ENCODE measurements around the gene PABPN1L.

Gene PABPN1L

DNA sequence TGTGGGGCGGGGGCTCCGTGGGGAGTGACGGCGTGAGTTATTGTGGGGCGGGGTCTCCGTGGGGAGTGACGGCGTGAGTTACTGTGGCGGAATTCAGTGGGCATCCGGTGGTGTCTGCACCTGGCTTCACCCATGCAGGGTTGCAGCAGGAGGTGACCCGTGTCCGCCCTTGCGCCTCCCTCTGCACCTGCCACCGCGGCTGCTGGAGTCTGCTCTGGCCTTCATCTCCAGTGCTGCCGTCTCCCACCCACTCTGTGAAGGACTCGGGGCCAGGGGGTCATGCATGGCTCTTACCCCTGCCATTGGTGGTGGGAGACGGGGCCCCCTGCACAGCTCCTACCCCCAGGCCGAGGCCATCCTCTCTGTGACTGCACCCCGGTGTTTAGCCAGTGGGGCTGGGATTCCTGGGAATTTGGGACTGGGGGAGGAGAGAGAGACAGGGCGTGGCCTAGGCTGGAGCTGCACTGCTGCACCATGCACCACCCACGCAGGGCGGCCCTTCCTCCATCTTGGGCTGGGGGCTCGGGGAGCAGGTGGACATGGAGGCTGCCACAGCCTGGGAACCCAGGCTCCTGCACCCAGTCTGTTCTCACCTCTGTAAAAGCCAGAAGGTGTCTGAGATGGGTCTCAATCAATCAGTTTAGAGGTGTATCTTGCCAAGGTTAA lies 1.3 kb upstream of the PABPN1L start:
- no peak for DNase-seq

DNA sequence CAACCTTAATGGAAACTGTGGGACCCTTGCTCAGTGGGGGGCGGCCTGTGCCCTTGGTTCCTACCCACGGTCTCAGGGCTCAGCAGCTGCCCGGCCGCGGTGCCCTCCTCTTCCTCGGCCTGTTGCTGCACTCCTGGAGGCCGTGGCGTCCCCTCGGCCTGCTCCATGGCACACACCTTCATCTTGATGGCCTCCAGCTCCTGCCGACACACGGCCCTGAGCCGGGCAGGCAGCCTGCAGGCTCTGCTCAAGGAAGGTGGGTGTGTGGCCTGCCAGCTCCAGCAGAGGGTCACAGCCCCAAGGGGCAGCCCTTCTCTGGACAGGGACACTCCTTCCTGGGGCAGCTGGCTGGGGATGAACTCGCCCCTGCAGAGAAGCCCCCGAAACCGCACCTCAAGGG lies 718 bp downstream of the PABPN1L start:
- no peak for DNase-seq

DNA sequence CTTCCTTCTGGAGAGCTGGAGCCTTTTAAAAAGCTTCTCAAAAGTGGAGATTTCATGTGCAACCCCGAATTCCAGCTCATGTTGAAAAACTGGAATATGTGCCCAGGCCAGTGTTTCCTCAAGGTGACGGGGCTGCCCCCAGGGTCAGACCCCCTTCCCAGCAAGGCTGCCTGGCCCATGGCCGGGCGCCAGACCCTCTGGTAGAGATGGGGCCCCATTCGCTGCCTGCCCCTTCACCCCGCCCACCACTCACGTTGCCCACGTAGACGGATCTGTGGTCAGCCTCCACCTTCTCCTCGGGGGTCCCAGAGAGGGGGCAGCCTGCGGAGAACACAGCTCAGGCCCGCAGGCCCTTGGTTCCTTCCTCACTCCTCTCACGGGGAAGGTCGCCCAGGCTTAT lies 1.1 kb downstream of the PABPN1L start:
- DNase-seq = no peak

DNA sequence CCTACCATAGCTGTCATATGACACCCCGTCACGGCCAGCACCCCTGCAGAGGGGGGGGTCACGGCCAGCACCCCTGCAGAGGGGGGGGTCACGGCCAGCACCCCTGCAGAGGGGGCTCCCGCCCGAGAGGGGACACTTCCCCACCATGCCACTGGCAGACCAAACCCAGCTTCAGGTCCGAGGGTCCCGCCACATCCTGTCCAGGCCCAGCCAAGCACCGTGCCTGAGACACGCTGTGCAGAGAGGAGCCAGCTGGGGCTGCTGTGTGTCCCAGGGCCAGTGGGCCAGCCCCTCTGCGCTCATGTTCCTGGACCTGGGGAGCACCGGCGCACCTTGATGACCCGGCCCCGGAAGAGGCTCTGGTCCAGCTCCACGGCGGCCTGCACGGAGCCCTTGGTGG lies 1.9 kb downstream of the PABPN1L start:
- DNase-seq = no peak

DNA sequence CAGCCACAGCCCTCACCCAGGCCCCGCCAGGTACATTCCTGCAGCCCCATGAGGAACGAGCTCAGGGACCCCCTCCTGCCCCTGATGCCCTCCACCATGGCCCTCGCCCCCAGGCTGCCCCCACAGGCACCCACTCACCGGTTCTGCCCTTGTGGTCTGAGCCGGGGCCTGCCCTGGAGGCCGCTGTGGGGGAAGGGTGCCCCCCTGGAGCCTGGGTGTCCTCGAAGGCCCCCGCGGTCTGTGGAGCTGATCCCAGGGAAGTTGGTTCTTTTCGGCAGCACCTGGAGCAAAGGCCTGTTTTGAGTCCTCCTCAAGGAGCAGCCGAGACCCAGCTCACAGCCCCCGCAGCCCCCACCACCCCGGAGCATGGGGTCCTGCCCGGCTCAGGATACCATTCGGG lies 2.4 kb downstream of the PABPN1L start:
- DNase-seq = no peak

DNA sequence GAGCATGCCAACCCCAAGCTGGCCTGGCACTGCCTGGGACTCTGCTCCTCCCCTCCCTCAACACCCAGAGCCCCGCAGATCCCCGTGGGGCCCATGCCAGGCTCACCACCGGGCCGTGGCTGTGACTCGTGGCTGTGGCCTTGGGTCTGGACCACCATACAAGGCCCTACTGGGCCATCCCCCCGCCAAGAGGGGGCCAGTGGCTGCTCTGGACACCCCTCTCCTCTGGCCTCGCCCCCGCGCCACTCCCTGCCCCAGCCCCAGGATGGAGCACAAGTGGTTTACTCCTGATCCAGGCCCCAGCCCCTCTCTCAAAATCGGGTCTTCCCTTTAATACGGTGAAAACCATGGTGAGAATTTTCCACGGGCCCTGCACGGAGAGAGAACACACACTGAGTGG lies 3.0 kb downstream of the PABPN1L start:
- DNase-seq = no peak

DNA sequence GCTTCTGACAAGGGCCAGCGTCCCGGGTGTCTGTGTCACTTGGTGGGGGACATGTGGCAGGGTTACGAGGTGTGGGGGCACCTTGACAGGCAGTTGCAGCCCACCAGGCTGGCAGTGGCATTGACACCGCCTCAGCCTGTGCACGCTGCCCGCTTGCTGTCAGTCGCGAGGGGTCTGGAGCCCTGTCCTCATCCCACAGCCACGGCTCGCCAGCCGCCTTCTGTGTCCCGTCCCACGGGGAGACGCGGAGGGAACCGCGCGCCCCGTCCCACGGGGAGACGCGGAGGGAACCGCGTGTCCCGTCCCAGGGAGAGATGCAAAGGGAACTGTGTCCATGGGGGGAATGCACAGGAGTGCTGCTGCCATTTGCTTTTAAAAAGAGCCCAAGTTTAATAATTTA lies 3.5 kb downstream of the PABPN1L start:
- no peak for DNase-seq

DNA sequence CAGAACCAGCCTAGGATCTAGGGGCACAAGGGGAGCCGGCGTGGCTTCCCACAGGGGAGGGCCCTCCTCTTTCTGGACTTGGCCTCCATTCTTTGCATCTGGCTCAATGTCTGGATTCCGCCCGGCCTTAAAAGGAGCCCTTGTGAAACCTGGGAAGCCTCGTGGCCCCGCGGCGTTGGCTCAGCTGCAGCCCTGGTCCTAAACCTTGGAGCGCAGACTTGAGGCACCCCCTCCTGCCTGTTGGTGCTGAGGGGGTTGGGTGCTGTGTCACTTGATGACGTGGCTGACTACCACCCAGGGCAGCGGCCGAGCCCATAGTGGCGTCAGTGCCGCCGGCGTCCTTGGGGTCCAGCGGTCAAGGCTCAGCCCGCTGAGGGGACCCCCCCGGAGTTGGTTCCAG lies 5.1 kb downstream of the PABPN1L start:
- no peak for DNase-seq

DNA sequence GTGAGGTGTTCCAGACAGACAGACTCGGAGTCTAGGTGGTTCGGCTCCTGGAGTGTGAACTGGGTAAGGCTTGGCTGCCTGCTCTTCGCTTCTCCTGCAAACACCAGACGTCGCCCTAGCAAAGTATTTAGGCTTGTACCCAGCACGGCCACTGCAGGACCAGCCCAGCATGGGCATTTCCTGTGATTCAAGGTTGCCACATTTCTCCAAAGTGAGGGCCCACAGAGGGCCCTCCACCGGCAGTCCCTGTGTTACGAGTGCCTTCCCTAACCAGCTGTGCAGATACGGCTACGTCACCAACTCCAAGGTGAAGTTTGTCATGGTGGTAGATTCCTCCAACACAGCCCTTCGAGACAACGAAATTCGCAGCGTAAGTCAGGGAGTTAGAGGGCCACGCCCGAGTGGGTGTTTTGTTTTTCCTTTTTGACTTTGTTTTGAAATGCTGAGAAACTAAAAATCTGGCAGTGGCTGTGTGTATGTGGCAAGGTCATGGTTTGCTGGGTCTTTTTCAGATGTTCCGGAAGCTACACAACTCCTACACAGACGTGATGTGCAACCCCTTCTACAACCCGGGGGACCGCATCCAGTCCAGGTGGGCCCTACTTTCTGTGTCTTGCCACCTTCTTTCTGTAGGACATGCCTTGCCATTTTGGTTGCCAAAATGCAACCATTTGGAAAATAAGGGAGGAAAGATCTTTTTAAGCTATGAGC lies 6.9 kb downstream of the PABPN1L start:
- no peak for DNase-seq

DNA sequence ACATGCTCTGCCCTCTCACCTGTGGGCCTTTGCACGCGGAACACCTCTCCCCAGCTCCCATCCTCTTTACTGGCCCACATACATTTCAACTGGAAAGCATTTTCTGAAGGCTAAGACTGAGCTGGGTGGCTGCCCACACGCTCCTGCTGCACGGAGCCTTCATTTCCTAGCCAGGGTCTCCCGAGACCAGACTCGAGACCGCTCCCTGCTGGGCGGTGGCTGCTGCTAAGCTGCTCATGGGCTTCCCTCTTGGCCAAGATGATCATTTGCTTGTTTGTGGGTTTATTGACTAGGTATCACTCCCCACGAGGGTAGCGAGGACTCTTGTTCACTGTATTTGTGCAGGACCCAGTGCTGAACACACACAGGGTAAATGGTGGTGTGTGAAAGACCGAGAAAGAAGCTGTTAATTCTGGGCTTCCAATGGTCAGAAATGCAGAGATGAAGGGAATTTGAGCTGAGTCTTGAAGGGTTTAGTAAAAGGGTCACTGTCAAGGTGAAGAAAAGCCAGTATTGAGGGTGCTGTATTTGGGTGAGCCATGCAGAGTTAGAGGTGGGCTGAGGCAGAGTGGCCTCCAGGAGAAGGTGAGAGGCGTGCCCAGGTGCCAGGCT lies 8.6 kb downstream of the PABPN1L start:
- peak; percentile 50 for DNase-seq

DNA sequence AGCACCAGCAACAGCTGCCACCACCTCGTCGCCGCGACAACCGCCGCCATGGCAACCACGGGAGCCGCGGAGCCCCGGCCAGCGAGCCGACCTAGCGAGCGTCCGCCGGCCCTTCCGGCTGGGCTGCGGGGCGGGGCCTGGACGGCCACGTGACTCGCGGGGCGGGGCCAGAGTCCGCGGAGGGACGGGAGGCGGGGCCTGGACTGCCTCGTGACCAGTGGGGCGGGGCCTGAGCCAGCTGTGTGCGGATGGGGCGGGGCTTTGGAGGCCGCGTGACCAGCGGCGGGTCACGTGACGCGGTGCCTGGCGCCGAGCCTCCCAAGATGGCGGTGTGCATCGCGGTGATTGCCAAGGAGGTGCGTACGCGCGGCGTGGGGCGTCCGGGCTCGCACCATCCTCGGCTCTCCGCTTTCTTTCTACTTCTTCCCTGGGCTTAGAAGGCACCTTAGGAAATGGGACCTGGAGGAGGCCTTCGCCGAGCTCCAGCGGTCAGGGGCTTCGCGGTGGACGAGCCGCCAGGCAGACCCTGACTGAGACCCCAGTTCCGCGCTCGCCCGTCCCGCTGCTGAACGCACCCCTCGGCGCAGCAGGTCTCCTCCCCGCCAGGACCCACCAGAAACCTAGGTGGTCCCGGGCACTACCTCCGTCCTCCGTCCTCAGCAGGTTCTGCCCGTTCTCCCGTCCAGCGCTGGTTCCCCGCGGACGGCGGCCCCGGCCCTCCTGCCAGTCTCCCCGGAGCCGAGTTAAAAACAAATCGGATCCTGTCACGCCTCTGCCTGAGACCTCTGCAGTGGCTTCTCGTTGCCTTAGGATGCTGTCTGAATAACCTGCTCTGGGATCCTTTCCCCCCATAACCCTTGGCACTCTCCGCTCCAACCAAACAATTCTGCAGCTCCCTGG lies 9.4 kb downstream of the PABPN1L start, which contains the start of the genes GALNS and TRAPPC2L:
Gene GALNS (minus strand): TSS at position 120 of the 900 bp plus-strand sequence. CDS start 70 bp downstream, at position 50.
Gene TRAPPC2L (plus strand): TSS at position 300 of the 900 bp plus-strand sequence. CDS start 24 bp downstream, at position 324.
- peak; percentile 90 for DNase-seq

DNA sequence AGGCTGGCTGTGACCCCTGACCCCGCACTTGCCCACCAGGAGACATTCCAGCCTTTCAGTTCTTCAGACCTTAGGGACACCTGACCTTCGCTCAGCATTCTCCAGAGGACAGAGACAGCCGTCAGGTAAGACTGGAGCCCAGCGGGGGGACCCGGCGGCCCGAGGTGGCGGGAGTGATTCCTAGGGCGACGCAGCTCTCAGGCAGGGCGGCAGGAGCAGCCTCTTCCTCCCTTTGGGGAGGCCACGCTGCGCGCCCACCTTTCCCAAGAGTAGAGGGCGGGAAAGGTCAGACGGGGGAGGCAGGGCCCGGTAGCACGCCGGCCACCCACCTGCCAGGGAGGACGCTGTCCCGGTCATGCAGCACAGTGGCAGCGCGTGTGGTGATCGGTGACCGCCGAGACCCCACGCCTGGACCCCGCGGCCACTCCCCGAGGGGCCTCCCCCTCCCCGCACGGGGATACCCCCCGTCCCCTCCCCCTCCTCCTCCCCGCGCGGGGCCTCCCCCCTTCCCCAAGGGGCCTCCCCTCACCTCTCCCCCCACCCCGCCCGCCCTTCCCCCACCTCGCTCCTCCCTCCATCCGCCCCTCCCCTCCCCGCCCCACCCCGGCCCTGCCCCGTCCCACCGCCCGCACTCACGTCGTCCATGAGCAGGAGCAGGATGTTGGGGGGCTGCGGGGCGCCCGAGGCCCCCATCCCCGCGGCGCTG lies 10.2 kb downstream of the PABPN1L start:
- DNase-seq = no peak

DNA sequence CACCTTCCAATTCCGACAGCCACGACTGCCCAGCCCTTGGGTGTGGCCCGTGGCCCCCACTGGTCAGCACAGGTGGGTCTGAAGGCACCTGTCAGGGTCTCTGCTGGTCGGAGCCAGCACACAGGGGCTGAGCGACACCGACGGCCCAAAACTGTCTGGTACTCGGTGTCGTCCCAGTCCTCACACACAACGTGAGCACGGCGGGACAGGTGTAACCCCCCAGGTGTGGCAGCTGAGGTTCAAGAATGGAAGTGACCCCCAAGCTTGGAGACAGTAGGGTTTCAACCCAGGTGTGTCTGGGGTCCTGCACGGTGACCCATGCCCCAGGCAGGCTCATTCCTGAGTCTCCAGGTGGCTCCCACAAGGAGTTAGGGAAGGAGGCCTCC lies 10.7 kb downstream of the PABPN1L start:
- no peak for DNase-seq

DNA sequence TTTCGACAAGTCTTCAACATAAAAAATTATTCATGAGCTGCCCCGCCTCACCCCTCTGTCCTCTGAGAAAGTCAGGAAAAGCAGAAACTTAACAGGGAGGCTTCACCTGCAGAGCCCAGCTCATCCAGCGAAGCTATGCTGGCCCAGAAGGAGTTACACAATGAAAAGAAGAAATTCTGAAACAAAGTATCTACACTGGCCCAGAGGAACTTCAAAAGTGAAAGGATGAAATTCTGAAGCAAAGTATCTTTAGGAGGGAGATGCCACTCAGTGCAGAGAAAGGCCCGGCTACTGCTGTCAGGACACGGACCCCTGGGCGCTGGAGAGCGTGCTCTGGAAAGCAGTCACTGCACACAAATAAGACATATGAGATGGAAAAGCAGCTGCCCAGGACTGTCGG lies 11.3 kb downstream of the PABPN1L start:
- no peak for DNase-seq

DNA sequence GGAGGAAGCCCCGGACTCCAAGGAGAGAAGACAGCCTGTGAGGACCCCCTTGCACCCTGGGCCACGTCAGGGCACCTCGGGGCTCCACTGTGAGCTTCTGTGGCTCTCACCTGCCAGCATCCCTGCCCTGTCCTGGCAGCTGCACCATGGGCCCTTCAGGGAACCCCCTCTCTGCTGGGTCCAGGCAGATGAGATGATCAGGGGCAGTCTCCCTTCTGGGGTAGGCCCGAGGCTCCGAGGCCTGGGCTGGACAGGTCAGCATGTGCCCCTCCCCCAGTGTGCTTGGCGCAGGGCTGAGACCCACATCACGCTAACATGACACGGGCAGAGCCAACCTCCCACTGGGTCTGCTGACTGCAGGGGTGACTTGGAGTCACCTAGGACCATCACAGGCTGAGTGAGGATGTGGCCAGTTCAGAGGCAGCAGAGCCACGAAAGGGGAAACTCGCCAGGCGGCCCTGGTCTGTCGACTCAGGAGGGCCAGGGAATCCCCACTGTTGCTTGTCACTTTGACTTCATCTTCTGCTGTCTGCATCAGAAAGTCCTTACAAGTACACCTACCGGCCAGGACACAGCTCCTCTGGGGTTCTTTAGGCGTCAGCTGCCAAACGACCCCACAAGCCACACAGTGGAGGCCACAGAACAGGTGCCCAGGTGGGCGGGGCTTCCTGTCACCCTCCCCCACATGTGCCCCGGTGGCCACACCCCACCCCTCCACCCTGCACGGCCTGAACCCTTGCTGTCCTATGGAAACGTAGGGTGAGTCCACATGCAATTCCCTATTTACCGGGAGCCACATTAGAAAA lies 12.0 kb downstream of the PABPN1L start:
- no peak for DNase-seq

DNA sequence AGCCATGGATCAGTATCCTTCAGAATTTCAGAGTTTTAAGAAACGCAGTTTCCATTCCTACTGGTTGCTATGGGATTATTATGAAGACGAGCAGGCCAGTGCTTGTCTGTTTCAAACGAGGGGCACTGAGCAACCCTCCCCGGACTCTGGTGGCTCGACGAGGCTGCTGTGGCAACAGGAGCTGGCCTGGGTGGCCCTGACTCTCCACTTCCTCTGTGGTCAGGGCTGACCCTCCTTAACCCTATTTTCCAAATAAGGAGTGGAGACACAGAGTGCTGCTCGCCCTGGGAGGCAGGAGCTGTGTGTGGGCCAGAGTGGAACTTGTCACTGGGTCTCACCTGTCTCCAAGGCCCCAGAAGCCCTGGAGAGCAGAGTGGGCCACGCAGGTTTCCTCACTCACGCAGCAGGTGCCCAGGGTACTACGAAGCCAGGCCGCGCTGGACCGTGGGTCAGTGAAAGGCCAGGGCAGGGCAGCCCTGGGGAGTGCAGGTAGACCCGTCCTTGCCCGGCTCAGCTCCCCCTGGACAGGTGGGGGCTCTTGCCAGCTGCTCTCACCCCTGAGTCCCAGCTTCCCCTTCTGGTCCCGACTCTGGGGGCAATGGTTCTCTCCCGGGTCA lies 13.0 kb downstream of the PABPN1L start:
- DNase-seq = no peak

DNA sequence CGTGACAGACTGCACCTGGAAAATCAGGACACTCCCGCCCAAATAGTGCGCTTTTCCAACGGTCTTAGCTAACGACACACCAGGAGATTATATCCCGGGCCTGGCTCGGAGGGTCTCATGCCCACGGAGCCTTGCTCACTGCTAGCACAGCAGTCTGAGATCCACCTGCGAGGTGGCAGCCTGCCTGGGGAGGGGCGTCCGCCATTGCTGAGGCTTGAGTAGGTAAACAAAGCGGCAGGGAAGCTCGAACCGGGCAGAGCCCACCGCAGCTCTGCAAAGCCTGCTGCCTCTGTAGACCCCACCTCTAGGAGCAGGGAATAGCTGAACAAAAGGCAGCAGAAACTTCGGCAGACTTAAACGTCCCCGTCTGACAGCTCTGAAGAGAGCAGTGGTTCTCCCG lies 14.8 kb downstream of the PABPN1L start:
- no peak for DNase-seq

DNA sequence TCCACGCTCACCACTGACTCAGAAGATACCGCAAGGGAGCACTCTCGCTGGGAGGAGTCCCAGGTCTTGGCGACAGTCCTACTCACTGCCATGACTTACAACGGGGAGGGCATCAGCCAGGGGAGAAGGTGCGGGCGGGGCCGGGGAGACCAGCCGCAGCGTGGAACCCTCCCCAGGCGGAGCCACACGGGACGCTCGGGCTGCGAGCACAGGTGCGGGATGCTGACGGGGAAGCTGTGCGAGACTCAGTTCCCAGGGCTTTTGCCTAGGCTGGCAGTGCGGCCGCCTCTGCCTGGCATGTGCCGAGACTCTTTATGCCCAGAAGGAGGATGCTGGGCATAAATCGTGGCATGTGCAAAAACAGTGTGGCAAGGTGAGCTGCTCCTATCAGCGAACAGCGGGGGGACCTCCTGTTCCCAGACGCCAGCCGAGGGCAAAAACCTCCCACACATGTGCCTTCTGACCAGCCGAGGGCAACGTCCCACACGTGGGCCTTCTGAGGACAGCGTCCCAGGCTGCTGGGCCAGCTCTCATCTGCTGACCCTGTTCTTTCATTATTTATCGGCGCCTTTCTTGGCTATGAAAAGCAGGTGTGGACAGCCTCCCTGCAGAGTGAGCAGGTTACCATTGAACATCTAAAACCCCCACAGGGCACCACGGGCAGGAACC lies 15.8 kb downstream of the PABPN1L start:
- DNase-seq = no peak

DNA sequence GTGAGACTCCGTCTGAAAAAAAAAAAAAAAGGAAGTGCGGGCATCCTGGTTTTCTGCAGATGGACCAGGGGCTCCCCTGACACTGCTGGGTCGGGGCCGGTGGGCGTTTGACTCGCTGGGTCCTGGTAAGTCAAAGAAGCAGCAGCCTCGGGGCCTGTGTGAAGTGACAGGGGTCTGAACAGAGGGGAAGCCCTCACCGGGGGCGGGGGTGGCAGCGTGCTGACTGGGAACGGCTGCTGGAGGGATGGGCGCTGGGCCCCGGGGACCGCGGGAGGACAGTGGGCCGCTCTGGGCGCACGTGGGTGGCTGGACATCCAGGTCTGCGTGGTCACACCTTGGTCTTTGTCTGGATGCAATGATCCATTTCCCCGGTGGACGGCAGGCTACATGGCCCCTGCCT lies 17.9 kb downstream of the PABPN1L start:
- DNase-seq = no peak

DNA sequence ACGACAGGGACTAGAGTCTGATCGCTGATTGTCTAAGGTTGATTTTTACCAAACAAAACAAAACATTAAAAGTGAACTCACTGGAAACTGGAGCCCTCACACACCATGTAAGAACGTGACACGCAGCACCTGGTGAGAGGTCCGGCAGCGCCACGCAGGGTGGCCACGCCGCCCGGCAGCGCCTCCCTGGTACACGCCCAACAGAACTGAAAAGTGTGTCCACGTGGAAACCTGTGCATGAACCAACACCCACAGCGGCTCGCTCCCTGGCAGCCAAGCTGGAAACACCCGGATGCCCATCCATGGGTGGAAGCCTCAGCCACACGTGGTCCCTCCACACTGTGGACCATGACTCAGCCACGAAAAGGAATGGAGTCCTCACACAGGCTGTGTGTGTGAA lies 18.8 kb downstream of the PABPN1L start:
- DNase-seq = no peak

DNA sequence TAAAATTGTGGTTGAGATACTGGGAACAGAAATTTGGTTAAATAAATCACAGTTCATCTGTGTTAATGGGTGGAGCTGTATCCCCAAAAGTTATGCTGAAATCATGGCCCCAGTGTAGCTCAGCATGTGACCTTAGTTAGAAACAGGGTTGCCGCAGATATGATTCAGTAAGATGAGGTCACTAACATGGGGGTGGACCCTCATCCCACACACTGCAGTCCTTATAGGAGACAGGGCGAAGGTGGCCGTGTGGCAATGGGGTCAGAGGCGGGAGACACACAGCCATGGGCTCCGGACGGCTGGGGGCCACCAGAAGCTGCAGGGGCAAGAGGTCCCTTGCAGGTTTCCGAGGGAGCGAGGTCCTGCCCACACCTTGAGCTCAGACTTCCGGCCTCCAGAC lies 20.4 kb downstream of the PABPN1L start:
- DNase-seq = no peak

Data from kidney glomerular epithelial cell (primary cell).